NCI-H1417 (cell line): ENCODE measurements around the gene ZNF277.
A peak's percentile ranks its signal among the peaks of the same experiment; 100 is the strongest.

Experiments used
- DNase-seq, 3 experiments: peaks; one replicate each; lab custom pipeline; 2025; lab: John Stamatoyannopoulos, UW

The ZNF277 gene

DNA sequence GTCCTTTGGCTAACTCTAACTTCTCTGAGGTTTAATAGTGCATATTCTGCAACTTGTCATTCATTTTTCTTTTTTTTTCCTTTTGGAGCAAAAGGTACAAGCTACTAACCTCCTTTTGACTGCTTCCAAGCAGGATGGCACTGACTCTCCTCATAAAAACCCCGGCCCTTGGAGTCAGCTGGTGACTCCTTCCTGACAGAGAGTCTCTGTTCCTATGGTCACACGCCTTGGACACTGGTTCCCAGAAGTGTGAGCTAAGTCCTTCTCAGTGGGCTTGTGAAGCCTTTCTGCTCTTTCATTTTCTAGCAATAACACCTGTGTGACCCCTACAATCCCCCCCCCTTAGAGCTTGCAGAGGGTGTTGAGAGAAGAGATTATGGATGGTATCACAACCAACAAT is 22.0 kb upstream of the ZNF277 start:
- DNase-seq, result no peak

- DNase-seq, result no peak
These were observed 21.3 kb upstream of the ZNF277 start for GRCh38 chr7:112185005-112185834.

GRCh38 chr7:112186300-112186699 is 20.2 kb upstream of the ZNF277 start:
- no peak for DNase-seq

DNA sequence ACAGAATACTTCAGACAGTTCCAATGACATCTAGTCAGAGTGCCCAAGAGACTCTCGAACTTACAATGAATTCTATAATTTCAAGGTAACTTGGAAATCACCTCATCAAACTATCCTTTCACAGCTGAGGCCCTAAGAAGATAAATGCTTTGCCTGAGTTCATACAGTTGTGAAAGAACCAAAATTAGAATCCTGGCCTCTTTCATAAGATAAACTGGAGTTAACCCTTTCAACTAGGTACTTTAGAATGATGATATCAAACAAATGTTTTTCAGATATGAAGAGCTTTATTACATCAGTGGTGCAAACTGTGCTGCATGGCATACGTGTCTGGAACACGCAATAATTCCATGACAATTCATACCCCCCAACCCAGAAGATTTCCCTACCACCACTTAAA is 18.2 kb upstream of the ZNF277 start:
- no peak for DNase-seq

DNA sequence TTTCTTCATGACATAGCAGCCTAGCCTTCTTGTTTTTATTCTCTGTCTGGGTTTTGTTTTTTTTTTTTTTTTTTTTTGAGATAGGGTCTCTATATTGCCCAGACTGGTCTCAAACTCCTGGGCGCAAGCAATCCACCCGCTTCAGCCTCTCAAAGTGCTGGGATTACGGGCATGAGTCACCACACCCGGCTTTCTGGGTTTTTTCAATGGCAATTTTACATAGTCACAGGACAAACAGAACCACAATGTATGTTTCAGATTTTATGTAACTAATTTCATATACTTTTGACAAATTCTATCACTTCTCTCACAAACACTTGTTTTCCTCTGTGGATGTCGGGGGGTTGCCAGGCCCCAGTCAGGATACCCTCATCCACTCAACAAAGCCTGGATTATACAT is 16.8 kb upstream of the ZNF277 start:
- DNase-seq, result no peak

DNA sequence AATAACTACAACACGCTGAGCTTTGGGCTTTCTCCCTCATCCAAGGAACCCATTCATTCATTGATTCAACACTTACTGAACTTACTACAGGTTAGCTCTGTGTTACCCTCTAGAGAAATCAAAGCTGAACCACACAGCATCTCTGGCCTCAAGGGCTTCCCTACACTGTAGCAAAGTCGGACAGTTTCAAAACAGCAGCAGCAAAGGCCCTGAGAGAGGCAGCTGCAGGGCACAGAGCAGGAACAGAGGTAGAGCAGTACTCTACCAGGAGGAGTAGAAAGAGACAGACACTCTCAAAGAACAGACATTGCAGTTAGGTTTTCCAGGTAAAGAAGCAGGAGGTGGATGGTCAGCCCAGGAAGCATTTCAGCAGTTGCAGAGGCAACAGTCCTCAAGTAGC is 16.4 kb upstream of the ZNF277 start:
- DNase-seq, result no peak

DNA sequence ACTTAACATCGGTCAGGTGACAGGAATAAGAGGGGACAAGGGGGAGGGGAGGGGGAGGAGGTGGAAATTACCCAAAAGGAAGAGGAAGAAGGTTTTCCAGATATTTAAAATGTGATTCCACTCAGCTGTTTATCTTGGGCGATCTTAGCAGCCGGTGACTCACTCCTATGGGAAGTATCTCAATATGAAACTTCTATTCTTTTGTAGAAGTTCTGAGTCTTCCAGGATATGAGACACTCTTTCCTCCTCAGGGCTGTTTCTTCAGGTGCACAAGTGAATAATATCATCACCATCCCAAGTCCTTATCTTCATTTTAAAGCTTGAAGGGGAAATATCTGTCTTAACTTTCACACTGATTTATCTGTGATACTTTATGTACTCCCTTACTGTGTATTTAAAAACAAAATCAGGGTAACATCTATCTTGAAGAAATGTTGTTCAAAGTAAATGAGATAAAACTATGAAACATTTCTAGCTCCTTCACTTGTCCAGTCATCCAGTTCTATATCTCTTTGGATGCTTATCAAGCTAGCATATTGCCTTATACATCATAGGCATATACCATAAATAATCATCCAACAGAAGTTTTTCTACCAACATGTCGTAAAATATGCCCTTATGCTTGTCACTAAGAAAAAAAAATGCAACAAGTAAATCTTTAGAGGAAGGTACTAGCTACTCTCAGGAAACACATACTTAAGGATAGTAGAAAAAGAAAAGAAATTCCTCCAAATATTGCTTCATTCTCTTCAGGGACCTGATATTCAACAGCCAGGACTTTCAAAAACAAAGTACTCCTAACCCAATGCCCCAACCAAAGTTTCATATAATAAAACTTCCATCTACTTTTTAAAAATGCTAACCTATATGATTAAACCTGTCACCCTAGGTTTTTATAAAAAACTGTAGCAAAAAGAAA is 14.0 kb upstream of the ZNF277 start:
- no peak for DNase-seq

DNA sequence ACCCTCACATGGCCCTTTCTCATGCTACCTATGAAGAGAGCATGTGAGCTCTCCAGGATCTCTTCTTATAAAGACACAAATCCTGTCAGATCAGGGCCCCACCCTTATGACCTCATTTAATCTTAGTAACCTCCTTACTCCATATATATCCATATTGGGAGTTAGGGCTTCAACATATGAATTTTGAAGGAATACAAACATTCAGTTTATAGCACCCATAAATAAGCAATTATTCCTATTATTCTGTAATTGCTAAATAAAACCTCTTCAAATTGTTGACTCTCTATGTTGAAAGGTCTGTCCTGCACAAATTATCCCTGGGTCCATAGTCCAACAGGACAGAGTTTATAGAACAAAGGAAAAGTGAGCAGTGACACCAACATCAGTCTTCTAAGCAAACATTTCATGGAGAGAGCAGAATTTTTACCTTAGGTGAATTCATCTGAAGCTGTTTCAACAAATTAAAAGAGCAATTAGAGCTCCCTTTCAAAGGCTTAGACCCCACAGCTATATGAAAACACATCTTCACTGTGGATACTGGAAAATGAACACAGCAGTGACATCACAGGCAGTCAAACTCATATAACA is 12.5 kb upstream of the ZNF277 start:
- DNase-seq, result peak in 2 of 3 experiments; percentile 32 to 85

DNA sequence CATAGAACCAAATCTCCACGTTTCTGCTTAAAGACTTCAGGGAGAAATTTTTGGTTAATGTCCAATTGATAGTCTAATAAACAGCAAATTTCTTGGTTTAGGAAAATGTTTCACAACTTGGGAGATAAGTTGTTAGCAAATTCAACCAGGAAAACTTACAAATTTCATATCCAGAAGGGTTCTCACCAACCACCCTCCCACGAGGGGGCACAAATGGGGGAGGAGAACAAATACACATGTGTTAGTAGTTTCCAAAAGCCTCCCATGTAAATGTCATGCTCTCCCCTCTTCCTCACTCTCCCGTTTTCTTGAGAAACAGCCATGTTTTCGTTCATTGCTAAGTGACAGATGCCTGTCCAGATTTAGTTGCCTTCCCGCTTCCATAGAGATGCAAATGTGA is 10.8 kb upstream of the ZNF277 start:
- DNase-seq, result no peak

- no peak for DNase-seq
These were observed 9.2 kb upstream of the ZNF277 start for GRCh38 chr7:112197322-112197721.

DNA sequence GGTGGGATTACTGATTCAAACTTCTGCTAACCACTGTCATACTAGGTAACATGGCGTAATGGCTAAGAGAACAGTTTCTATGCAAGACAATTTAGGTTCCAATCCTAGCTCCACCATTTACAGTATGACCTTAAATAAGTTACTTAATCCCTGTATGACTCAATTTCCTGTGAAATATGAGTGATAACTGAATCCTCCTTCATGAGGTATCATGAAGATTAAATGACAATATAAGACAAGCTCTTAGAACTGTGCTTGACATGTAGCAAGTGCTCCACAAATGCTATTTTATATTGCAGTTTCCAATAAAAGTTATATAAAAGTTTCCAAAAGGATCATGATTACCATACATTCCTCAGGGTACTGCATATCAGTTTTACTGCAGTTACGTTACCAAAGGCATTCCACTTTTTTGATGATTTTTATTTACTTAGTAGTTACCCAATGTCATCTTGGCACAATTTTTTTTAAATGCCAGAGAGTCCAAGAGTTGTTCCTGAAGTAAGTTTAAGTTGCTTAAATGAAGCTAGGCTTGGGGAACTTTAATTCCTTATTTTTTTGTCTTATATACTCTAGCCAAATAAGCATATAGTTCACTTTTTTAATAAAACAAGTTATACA is 7.3 kb upstream of the ZNF277 start:
- no peak for DNase-seq

DNA sequence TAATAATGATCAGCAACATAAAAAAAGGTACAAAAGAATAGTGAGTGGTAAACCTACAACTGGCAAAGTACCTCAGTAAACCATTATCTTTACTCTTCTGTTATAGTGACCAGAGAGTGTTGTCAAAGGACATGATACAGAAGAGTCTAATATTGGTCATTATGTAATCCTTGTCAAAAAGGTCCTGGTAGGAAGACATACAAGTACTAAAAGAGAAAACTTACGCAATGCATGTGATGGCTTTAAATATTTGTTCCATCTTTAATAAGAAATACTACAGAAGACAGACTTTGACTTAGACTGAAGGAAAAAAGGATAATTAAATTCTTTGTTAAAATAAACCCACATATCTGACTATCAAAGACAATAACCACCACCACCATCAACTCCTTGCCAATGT is 6.8 kb upstream of the ZNF277 start:
- DNase-seq, result no peak

DNA sequence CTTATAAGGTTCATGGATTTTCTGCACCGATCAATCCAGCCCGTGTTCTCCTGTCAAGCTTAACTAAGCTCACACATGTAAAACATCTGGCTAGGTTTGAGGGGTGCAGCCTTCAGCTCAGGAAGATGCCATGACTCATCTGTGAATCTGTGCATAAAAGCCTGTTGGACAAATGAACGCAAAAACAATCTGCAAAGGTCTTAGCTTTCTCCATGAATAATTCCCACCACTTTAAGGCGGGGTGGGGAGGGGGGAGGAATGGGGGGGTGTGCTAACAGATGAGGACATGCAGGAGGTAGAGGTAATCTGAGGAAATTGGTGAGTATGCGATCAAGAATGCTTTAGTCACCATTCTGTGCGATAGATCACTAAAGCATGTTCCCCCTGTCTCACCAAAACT is 5.1 kb upstream of the ZNF277 start:
- DNase-seq, result no peak

- DNase-seq, result no peak
These were observed 4.7 kb upstream of the ZNF277 start for GRCh38 chr7:112201839-112202238.

DNA sequence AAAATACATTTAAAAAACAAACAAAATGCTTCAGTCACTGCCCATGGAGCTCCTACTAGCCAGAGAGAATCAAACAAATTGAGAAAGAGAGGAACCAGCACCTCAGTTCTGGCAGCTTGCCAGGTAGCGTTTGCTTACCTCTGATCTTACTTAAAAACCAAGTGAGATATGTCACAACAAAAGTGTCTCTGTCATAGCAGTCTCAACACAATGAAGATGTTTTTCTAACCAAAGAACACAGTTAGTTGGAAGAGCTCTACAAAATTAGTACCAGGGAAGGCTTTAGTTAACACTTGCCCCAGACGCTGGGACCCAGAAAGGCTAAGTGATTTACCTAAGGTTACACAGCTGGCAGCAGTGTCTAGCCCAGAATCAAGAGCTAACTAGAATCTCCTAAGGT is 3.7 kb upstream of the ZNF277 start:
- peak; percentile 42 to 86 (median 51) for DNase-seq

- no peak for DNase-seq
These were observed 3.1 kb upstream of the ZNF277 start for GRCh38 chr7:112203365-112203739.

DNA sequence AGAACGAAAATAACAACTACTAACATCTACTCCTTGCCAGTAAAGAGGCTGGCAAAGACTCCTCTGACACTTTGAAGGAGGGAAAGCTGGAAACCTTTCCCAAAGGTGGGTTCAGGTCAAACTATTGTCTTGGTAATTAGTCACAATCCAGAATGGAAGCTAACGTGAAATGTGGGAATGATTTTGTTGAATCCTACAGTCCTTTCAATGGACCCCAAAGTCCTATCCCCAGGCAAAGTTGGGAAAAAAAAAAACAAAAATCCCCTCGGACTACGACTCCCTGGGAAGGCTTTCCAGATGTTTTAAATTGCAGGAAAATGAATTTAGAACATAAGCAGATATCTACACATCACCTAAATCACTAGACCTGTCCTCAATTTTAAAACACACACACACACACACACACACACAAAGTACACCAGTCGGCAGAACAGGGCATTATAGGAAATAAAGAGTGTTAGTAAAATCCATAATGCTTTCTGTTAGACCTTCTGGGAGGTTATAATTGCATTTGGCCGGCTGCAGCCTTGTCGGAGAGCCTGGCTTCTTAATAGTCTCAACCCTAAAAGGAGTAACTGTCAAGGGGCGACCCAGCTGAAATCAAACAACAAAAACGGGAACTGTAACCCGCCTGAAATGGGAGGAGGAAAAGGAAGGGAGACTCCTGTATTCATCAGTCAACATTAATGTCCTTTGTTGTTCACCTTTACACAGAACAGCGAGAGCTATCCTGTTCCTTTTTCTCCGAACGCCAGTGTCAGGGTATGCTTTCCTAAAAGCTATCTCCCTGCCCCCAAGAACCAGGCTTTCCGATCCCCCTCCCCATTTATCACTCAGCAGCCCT is 1.8 kb upstream of the ZNF277 start:
- DNase-seq, result peak; percentile 22 to 78 (median 73)

- peak; percentile 63 to 94 (median 89) for DNase-seq
These were observed 905 bp upstream of the ZNF277 start for GRCh38 chr7:112205343-112206237.

- DNase-seq, result peak in 2 of 3 experiments; percentile 25 to 90
These were observed 597 bp downstream of the ZNF277 start for GRCh38 chr7:112206991-112207592.

GRCh38 chr7:112207765-112208164 is 1.3 kb downstream of the ZNF277 start:
- DNase-seq, result no peak
